K562 (cell line): Measurements from ENCODE around the gene CYB561A3. TPM values are rescaled to one million over a fixed set of nuclear protein-coding genes. Genes with fewer than 3 reads are reported as not detected.

Experiments used
- MED1 ChIP-seq: sonication (generic); formaldehyde crosslinking; IDR thresholded peaks from 2 replicates; pipeline ENCODE4 v1.8.1; 2023; ENCODE audit warnings: missing genetic modification reagents, borderline replicate concordance
- ZNF318 ChIP-seq, 2 experiments: fragments of 450-650 bp; IDR thresholded peaks; 2 replicates each; pipeline ENCODE4 v1.6.1; 2016; ENCODE audit warnings: mild to moderate bottlenecking in 2 of 2, borderline replicate concordance in 1 of 2, low read depth in 1 of 2, moderate library complexity in 1 of 2
- polyA plus RNA-seq, 8 experiments: library from polyadenylated mRNA; depleted of rRNA in 4 of 8; stranded (reverse) in 5 of 8; unstranded in 3 of 8; fragments of >200 nt; fragmentation: Nextera tagmentation in 2 of 8; fragmentation: Illumina TruSeq in 1 of 8; extraction: Ambion mirVana in 2 of 8; extraction: Trizol in 1 of 8; gene quantifications; 2 replicates each; pipeline versions ENCODE4 v1.2.1 to v1.2.3, GENCODE V29; 2011 to 2014; ENCODE audit warnings: inconsistent platforms in 1 of 8, missing spikeins in 1 of 8
- total RNA-seq, 7 experiments: library from RNA; depleted of rRNA in 6 of 7; stranded (reverse); fragments of >200 nt in 6 of 7; fragmentation: Illumina TruSeq in 2 of 7; extraction: Trizol in 2 of 7; gene quantifications; 2 replicates each; pipeline versions ENCODE4 v1.2.1 to v1.2.3, GENCODE V29; 2011 to 2021; ENCODE audit warnings: low replicate concordance in 1 of 7

CYB561A3 gene
- total and polyA plus RNA-seq, 9 of the 15 experiments (the other 6 are each of a cell fraction or from before 2014, with no cell fraction given) = 29.2 to 78.9 (median 37.9) TPM

GRCh38 chr11:61392981-61393595 lies 31.4 kb upstream of the CYB561A3 start (continued):
- TF ChIP-seq ZNF318 (IDR thresholded peaks at IDR 0.05; ENCODE audit: borderline replicate concordance in 1 of 2, low read depth in 1 of 2) (no peak), MED1 (CRISPR knock-in tag) (no peak)
